Body of pancreas (tissue), 4 donors: ENCODE measurements around the gene LCE2D. TPM values are rescaled to one million over a fixed set of nuclear protein-coding genes. Genes with fewer than 3 reads are reported as not detected.

Experiments
- ATAC-seq: fragments of 150-250 bp; one replicate; pipeline ENCODE4 v1.9.1; 2016
- DNase-seq, 4 donors: peaks; one replicate each; pipeline ENCODE4 v3.0.0-alpha.2; 2019
- H3K27ac ChIP-seq, 4 donors: fragments of 200-600 bp; sonication (generic); 1 replicate in 3 of 4; 2 replicates in 1 of 4; pipeline versions ENCODE4 v1.5.1 to v1.6.1; 2016 to 2019; ENCODE audit warnings: mild to moderate bottlenecking in 1 of 4, mixed read lengths in 1 of 4, moderate library complexity in 1 of 4
- H3K27me3 ChIP-seq, 2 donors: fragments of 200-600 bp; sonication (generic); one replicate each; pipeline ENCODE4 v1.6.0; 2016; ENCODE audit warnings: mild to moderate bottlenecking in 1 of 2
- H3K36me3 ChIP-seq, 2 donors: fragments of 200-600 bp; sonication (generic); replicated peaks in 1 of 2; 2 replicates each; pipeline ENCODE4 v1.5.1; 2016; ENCODE audit warnings: low read depth in 2 of 2; ENCODE audit not compliant: insufficient read depth in 1 of 2
- H3K4me1 ChIP-seq: fragments of 200-600 bp; sonication (generic); one replicate; pipeline ENCODE4 v1.6.0; 2016
- H3K4me3 ChIP-seq, 2 donors: fragments of 200-600 bp; sonication (generic); 1 replicate in 1 of 2; 2 replicates in 1 of 2; pipeline ENCODE4 v1.5.1; 2016 to 2019
- H3K9me3 ChIP-seq, 3 donors: fragments of 200-600 bp; sonication (generic); 1 replicate in 2 of 3; 2 replicates in 1 of 3; pipeline ENCODE4 v1.5.1; 2016
- POLR2A ChIP-seq, 3 donors: fragments of 450-650 bp; IDR thresholded peaks; one replicate each; pipeline ENCODE4 v1.6.1; 2016; ENCODE audit warnings: antibody characterized with exemption in 3 of 3, mild to moderate bottlenecking in 2 of 3
- WGBS, 2 donors: methylation state at CpG; one replicate each; pipeline ENCODE4 v1.1.5; 2017; 5-methylcytosine and 5-hydroxymethylcytosine counted together
- intact Hi-C: fragments of 100-400 bp; cut with DNase I; formaldehyde crosslinking; loops from one replicate; pipeline ENCODE4 v1.15.1; 2023
- small RNA-seq: library from RNA; depleted of rRNA; stranded (forward); fragments of <200 nt; gene quantifications from one replicate; pipeline ENCODE3, GENCODE V24; 2016
- total RNA-seq, 2 donors: library from RNA; depleted of rRNA; stranded (reverse); fragments of >200 nt; gene quantifications; one replicate each; pipeline ENCODE4 v1.1.0, GENCODE V29; 2016
- TF ChIP-seq, protein P1 (sequence below), 7 experiments: fragments of 450-650 bp in 4 of 7; fragments of 200-600 bp in 3 of 7; sonication (generic) in 3 of 7; IDR thresholded peaks; one replicate each; pipeline ENCODE4 v1.5.1; 2016 to 2019; ENCODE audit warnings: antibody characterized with exemption in 7 of 7

The LCE2D gene
- total RNA-seq, 2 donors from 2014 or later = not detected

DNA sequence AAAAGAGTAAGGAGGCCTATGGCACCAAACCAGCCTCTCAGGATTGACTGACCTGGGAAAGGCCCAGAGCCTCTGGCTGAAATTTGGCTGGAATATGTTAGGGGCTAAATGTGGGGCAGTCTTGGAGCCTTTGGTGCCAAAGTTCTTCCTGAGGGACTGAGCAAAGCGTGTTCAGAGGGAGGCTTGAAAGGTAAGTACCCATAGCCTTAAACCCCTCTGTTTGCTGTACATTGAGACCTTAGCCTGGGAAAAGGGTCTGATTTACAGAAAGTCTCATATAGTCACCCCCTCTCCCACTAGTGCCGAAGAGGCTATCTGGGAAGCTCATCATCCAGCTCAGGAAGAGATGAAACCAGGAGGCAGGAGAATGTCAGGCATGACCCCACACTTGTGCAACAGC lies 44.7 kb downstream of the LCE2D start, which contains the start of gene LCE4A:
TSS of gene LCE4A (plus strand) at position 301 of the 400 bp plus-strand sequence. CDS start 916 bp downstream, outside the sequence.
- Histone ChIP-seq H3K36me3 (no peaks in the 10 kb centered on the region), H3K4me1 (no peaks in the 10 kb centered on the region), H3K9me3 (no peaks in the 10 kb centered on the region), H3K27ac (no peak within 1 kb of the TSS), H3K27me3 (no peaks in the 10 kb centered on the region), H3K4me3 (no peak within 1 kb of the TSS)
- ATAC-seq = no peak
- WGBS, 2 donors = 69 to 78% methylated on average over 2 of the region's 2 CpGs
- DNase-seq = no peak
- intact Hi-C loops = no loop called here
- TF ChIP-seq POLR2A (IDR thresholded peaks at IDR 0.05) = no peak
- TF ChIP-seq, protein P1, sequence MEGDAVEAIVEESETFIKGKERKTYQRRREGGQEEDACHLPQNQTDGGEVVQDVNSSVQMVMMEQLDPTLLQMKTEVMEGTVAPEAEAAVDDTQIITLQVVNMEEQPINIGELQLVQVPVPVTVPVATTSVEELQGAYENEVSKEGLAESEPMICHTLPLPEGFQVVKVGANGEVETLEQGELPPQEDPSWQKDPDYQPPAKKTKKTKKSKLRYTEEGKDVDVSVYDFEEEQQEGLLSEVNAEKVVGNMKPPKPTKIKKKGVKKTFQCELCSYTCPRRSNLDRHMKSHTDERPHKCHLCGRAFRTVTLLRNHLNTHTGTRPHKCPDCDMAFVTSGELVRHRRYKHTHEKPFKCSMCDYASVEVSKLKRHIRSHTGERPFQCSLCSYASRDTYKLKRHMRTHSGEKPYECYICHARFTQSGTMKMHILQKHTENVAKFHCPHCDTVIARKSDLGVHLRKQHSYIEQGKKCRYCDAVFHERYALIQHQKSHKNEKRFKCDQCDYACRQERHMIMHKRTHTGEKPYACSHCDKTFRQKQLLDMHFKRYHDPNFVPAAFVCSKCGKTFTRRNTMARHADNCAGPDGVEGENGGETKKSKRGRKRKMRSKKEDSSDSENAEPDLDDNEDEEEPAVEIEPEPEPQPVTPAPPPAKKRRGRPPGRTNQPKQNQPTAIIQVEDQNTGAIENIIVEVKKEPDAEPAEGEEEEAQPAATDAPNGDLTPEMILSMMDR (IDR thresholded peaks at IDR 0.05) = no peak

Small RNA genes within 50 kb of the gene (small RNA-seq; reads per million reads assigned to genes)
- gene LCE3A (not detected), gene LCE3B (not detected)

Other genes starting within 250 kb of the LCE2D start
- not detected for gene CRNN, start 249.1 kb upstream of the LCE2D start, total RNA-seq
- gene LCE5A, start 152.6 kb upstream of the LCE2D start, total RNA-seq = not detected
- not detected for gene CRCT1, start 148.9 kb upstream of the LCE2D start, total RNA-seq
- gene LCE3E, start 96.6 kb upstream of the LCE2D start, total RNA-seq = not detected
- gene LCE3D, start 82.9 kb upstream of the LCE2D start, total RNA-seq = not detected
- not detected for gene LCE3C, start 63.1 kb upstream of the LCE2D start, total RNA-seq
- gene LCE3B, start 49.6 kb upstream of the LCE2D start, total RNA-seq = not detected
- gene LCE3A, start 40.3 kb upstream of the LCE2D start, total RNA-seq = not detected
- not detected for gene LCE2C, start 11.9 kb downstream of the LCE2D start, total RNA-seq
- gene LCE2B, start 22.7 kb downstream of the LCE2D start, total RNA-seq = not detected
- not detected for gene LCE2A, start 35.0 kb downstream of the LCE2D start, total RNA-seq
- not detected for gene LCE4A, start 44.8 kb downstream of the LCE2D start, total RNA-seq
- not detected for gene KPRP, start 94.6 kb downstream of the LCE2D start, total RNA-seq
- not detected for gene LCE1F, start 111.8 kb downstream of the LCE2D start, total RNA-seq
- not detected for gene LCE1E, start 122.9 kb downstream of the LCE2D start, total RNA-seq
- gene LCE1D, start 133.3 kb downstream of the LCE2D start, total RNA-seq = not detected
- gene LCE1C, start 143.3 kb downstream of the LCE2D start, total RNA-seq = not detected
- not detected for gene LCE1B, start 148.6 kb downstream of the LCE2D start, total RNA-seq
- not detected for gene LCE1A, start 164.1 kb downstream of the LCE2D start, total RNA-seq
- gene LCE6A, start 179.5 kb downstream of the LCE2D start, total RNA-seq = not detected
- gene LCE7A, start 196.6 kb downstream of the LCE2D start, total RNA-seq = not detected
- gene SMCP, start 214.9 kb downstream of the LCE2D start, total RNA-seq = not detected
- gene IVL, start 245.2 kb downstream of the LCE2D start, total RNA-seq = not detected